ENCODE measurements around the gene SPTBN5. TPM values are rescaled to one million over a fixed set of nuclear protein-coding genes. Genes with fewer than 3 reads are reported as not detected.
"Not testable (repeated sequence)": the region's sequence is repeated elsewhere in the genome, so short reads cannot be mapped to it uniquely, and the experiment has no call there.

The SPTBN5 gene
- total and polyA plus RNA-seq, 2 experiments from 2014 or later, result 0.57 to 1.1 TPM

DNA sequence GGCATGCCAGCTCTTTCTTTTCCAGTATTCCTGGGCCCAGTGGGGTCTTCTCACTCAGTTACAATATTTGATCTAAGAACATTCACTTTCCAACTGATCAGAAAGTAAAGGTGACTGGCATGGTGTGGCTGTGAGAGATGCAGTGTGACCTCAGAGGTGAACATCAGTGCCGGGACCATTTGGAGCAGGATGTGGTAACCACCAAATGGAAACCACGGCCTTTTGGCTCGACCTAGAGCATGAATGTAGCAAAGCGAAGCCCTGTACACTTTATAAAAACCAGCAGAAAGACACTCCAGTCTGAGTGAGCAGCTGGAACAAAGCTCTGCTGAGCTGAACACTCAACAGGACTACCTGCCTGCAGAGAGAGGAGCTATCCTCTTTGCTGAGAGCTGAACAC is 62.6 kb downstream of the SPTBN5 start:
- H3K4me1 Mint-ChIP-seq; H3K27ac ChIP-seq (ENCODE audit: low read depth); H2AFZ ChIP-seq; H3K4me2 ChIP-seq; H3K4me1 ChIP-seq (ENCODE audit: insufficient read depth); ATAC-seq; DNase-seq (ENCODE audit: low spot score); H3K36me3 Mint-ChIP-seq (ENCODE audit: low read depth); H3K4me3 ChIP-seq; H3K36me3 ChIP-seq (ENCODE audit: insufficient read depth); H3K27me3 ChIP-seq (ENCODE audit: insufficient read depth); H3F3A ChIP-seq (replicated peaks; ENCODE audit: low read depth); H3K9me2 ChIP-seq (ENCODE audit: insufficient read depth); H3K79me2 ChIP-seq (replicated peaks; ENCODE audit: insufficient read depth); H4K20me1 ChIP-seq (replicated peaks; ENCODE audit: insufficient read depth); H3K9me3 Mint-ChIP-seq; H3K27ac Mint-ChIP-seq; H3K4me3 Mint-ChIP-seq: not testable (repeated sequence)
- H3K27me3 Mint-ChIP-seq (ENCODE audit: insufficient read depth, low read depth, poor library complexity), result peaks cover 18% of the 10 kb centered on the region

DNA sequence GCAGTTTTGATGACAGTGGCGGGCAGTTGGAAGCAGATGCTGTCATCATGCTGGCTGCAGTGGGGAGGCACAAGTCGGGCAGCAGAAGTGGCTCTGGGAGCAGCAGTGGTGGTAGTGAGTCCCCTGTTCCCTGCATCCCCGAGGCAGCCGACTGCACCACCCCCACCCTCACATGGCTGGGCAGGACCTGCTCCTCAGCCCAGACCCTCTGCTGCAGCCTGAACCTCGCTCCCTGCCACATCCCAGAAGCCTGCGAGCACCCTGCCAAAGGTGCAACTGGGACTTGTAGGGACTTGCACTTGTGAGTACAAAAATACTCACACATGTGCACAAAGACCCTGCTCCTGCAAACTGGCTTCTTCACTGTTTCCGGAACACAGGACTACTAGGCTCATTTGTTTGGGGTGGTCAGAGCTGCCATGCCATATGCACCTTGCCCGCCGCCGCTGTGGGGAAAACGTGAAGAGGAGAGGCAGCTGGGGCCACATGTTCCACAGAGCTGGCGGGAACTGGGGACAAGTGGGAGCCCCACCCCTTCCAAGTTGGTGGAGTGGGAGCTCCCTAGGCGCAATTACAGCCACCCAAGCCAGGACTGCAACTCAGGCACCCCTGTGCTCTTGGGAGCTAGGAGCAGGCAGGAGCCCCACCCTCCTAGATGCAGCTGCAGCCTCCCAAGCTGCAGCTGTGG is 63.8 kb downstream of the SPTBN5 start:
- Histone ChIP-seq H3K36me3 (ENCODE audit: insufficient read depth) (no peaks in the 10 kb centered on the region; the same call in 1 of the 2 replicates), H3F3A (replicated peaks; ENCODE audit: low read depth) (no peaks in the 10 kb centered on the region), H3K79me2 (replicated peaks; ENCODE audit: insufficient read depth) (0 out of 2 replicates have a peak, but pooled peaks cover 4% of the 10 kb centered on the region), H4K20me1 (replicated peaks; ENCODE audit: insufficient read depth) (no peaks in the 10 kb centered on the region; the same call in 1 of the 2 replicates), H3K4me1 (ENCODE audit: insufficient read depth) (peaks cover 4% of the 10 kb centered on the region; the same call in 1 of the 2 replicates), H3K27ac (ENCODE audit: low read depth) (no peak overlapping the region), H3K9me2 (ENCODE audit: insufficient read depth) (no peaks in the 10 kb centered on the region), H3K4me3 (no peak overlapping the region), H3K27me3 (ENCODE audit: insufficient read depth) (peaks cover 5% of the 10 kb centered on the region; the same call in 1 of the 2 replicates), H2AFZ (no peak overlapping the region), H3K4me2 (no peak overlapping the region)
- no peaks in the 10 kb centered on the region for H3K9me3 Mint-ChIP-seq
- no peak for DNase-seq (ENCODE audit: low spot score)
- H3K4me3 Mint-ChIP-seq, result no peak overlapping the region
- H3K27me3 Mint-ChIP-seq (ENCODE audit: insufficient read depth, low read depth, poor library complexity), result peaks cover 17% of the 10 kb centered on the region
- ATAC-seq, result no peak
- peaks cover 10% of the 10 kb centered on the region for H3K36me3 Mint-ChIP-seq (ENCODE audit: low read depth)
- H3K27ac Mint-ChIP-seq, result no peak overlapping the region
- H3K4me1 Mint-ChIP-seq, result peaks cover 9% of the 10 kb centered on the region
- TF ChIP-seq ZNF114 (CRISPR knock-in tag; IDR thresholded peaks at IDR 0.05), result no peak
- no peak for TF ChIP-seq CTCF (conservative IDR thresholded peaks at IDR 0.05; ENCODE audit: low read depth in 2 of 2)
- no peak for TF ChIP-seq EZH2 (IDR thresholded peaks at IDR 0.05; ENCODE audit: low read depth, unreplicated experiment)
- TF ChIP-seq CREB1 (CRISPR knock-in tag; IDR thresholded peaks at IDR 0.05; ENCODE audit: low read depth), result no peak
- no peak for TF ChIP-seq POLR2AphosphoS5 (IDR thresholded peaks at IDR 0.05; ENCODE audit: low read depth)
- no peak for TF ChIP-seq NANOG (IDR thresholded peaks at IDR 0.05; ENCODE audit: borderline replicate concordance)
- no peak for TF ChIP-seq STAT1 (IDR thresholded peaks at IDR 0.05; ENCODE audit: unreplicated experiment)
- no peak for TF ChIP-seq REST (IDR thresholded peaks at IDR 0.05; ENCODE audit: unreplicated experiment)
- TF ChIP-seq, protein P1, sequence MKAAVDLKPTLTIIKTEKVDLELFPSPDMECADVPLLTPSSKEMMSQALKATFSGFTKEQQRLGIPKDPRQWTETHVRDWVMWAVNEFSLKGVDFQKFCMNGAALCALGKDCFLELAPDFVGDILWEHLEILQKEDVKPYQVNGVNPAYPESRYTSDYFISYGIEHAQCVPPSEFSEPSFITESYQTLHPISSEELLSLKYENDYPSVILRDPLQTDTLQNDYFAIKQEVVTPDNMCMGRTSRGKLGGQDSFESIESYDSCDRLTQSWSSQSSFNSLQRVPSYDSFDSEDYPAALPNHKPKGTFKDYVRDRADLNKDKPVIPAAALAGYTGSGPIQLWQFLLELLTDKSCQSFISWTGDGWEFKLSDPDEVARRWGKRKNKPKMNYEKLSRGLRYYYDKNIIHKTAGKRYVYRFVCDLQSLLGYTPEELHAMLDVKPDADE (IDR thresholded peaks at IDR 0.05), result no peak
